HepG2 (cell line): Measurements from ENCODE around the gene FBXL20. TPM values are rescaled to one million over a fixed set of nuclear protein-coding genes. Genes with fewer than 3 reads are reported as not detected.

Experiments used
- CAMTA2 ChIP-seq: sonication (generic); formaldehyde crosslinking; IDR thresholded peaks from 2 replicates; pipeline ENCODE4 v1.4.0; 2020; ENCODE audit warnings: mild to moderate bottlenecking, missing genetic modification reagents, borderline replicate concordance
- CBX5 ChIP-seq: sonication (generic); formaldehyde crosslinking; IDR thresholded peaks from 2 replicates; pipeline ENCODE4 v1.4.0; 2020; ENCODE audit warnings: missing genetic modification reagents, borderline replicate concordance
- CCDC6 ChIP-seq: sonication (generic); formaldehyde crosslinking; IDR thresholded peaks from 2 replicates; pipeline ENCODE4 v1.8.1; 2022; ENCODE audit warnings: mild to moderate bottlenecking, missing genetic modification reagents, moderate library complexity
- CREB1 ChIP-seq, 2 experiments: fragments of 450-650 bp in 1 of 2; IDR thresholded peaks; 2 replicates each; pipeline ENCODE4 v1.6.1; 2016 to 2017; ENCODE audit warnings: control low read depth in 1 of 2, mild to moderate bottlenecking in 1 of 2, missing compliant biosample characterization in 1 of 2, missing genetic modification characterization in 1 of 2
- DMAP1 ChIP-seq: IDR thresholded peaks from 2 replicates; pipeline ENCODE4 v1.6.1; 2016
- FOXC1 ChIP-seq: sonication (generic); formaldehyde crosslinking; IDR thresholded peaks from 2 replicates; pipeline ENCODE4 v1.8.0; 2022; ENCODE audit warnings: mild to moderate bottlenecking, missing genetic modification reagents, borderline replicate concordance
- HDAC1 ChIP-seq: sonication (generic); formaldehyde crosslinking; IDR thresholded peaks from 2 replicates; pipeline ENCODE4 v1.5.1; 2020; ENCODE audit warnings: mild to moderate bottlenecking, missing genetic modification reagents
- KMT2A ChIP-seq: sonication (generic); formaldehyde crosslinking; IDR thresholded peaks from 2 replicates; pipeline ENCODE4 v1.4.0; 2020; ENCODE audit warnings: missing genetic modification reagents
- NFKB2 ChIP-seq: sonication (generic); formaldehyde crosslinking; IDR thresholded peaks from 2 replicates; pipeline ENCODE4 v1.4.0; 2020; ENCODE audit warnings: missing genetic modification reagents, borderline replicate concordance
- NR1H2 ChIP-seq: sonication (generic); formaldehyde crosslinking; IDR thresholded peaks from 2 replicates; pipeline ENCODE4 v1.8.1; 2022; ENCODE audit warnings: low read depth, missing genetic modification reagents, borderline replicate concordance
- PAWR ChIP-seq: sonication (generic); formaldehyde crosslinking; IDR thresholded peaks from 2 replicates; pipeline ENCODE4 v1.4.0; 2020; ENCODE audit warnings: missing genetic modification reagents, mild to moderate bottlenecking, borderline replicate concordance
- PHF21A ChIP-seq: sonication (generic); formaldehyde crosslinking; IDR thresholded peaks from 2 replicates; pipeline ENCODE4 v1.5.0; 2020; ENCODE audit warnings: mild to moderate bottlenecking, missing genetic modification reagents
- SATB2 ChIP-seq: sonication (generic); formaldehyde crosslinking; IDR thresholded peaks from 2 replicates; pipeline ENCODE4 v1.5.0; 2020; ENCODE audit warnings: missing genetic modification reagents
- TCF7L2 ChIP-seq: IDR thresholded peaks from 2 replicates; pipeline ENCODE4 v1.6.1; 2011; ENCODE audit warnings: mild to moderate bottlenecking, low read depth, low read length, moderate library complexity
- ZNF12 ChIP-seq: sonication (generic); formaldehyde crosslinking; IDR thresholded peaks from 2 replicates; pipeline ENCODE4 v1.5.0; 2020; ENCODE audit warnings: missing genetic modification reagents
- ZNF501 ChIP-seq: sonication (generic); formaldehyde crosslinking; IDR thresholded peaks from 2 replicates; pipeline ENCODE4 v1.5.1; 2020; ENCODE audit warnings: mild to moderate bottlenecking, moderate library complexity, missing genetic modification reagents
- ZNF546 ChIP-seq: sonication (generic); formaldehyde crosslinking; conservative IDR thresholded peaks from 2 replicates; pipeline ENCODE4 v1.8.1; 2023; ENCODE audit warnings: mild to moderate bottlenecking, missing genetic modification reagents
- ZNF562 ChIP-seq: sonication (generic); formaldehyde crosslinking; IDR thresholded peaks from 2 replicates; pipeline ENCODE4 v1.8.0; 2022; ENCODE audit warnings: missing genetic modification reagents, borderline replicate concordance
- ZSCAN21 ChIP-seq: sonication (generic); formaldehyde crosslinking; IDR thresholded peaks from 2 replicates; pipeline ENCODE4 v1.8.0; 2022; ENCODE audit warnings: mild to moderate bottlenecking, missing genetic modification reagents, moderate library complexity, borderline replicate concordance
- polyA plus RNA-seq, 8 experiments: library from polyadenylated mRNA; depleted of rRNA in 3 of 8; stranded (reverse) in 7 of 8; unstranded in 1 of 8; fragments of >200 nt; fragmentation: Illumina TruSeq in 4 of 8; extraction: Trizol in 4 of 8; gene quantifications; 2 replicates each; pipeline versions ENCODE4 v1.2.1 to v1.2.3, GENCODE V29; 2011 to 2016; ENCODE audit warnings: low read depth in 4 of 8, missing spikeins in 1 of 8, mixed read lengths in 1 of 8; ENCODE audit not compliant: insufficient read depth in 1 of 8
- total RNA-seq, 5 experiments: library from RNA; depleted of rRNA; stranded (reverse); fragments of >200 nt; fragmentation: Illumina TruSeq; extraction: Trizol; gene quantifications; 2 replicates each; pipeline ENCODE4 v1.2.3, GENCODE V29; 2016; ENCODE audit warnings: low read depth in 1 of 5
- TF ChIP-seq, protein P1 (sequence below): sonication (generic); formaldehyde crosslinking; conservative IDR thresholded peaks from 2 replicates; pipeline ENCODE4 v1.4.0; 2020; ENCODE audit warnings: mild to moderate bottlenecking, missing genetic modification reagents, moderate library complexity
- TF ChIP-seq, protein P2 (sequence below): sonication (generic); formaldehyde crosslinking; conservative IDR thresholded peaks from 2 replicates; pipeline ENCODE4 v1.4.0; 2020; ENCODE audit warnings: missing genetic modification reagents
- TF ChIP-seq, protein P3 (sequence below): sonication (generic); formaldehyde crosslinking; IDR thresholded peaks from 2 replicates; pipeline ENCODE4 v1.8.1; 2022; ENCODE audit warnings: low read depth, mild to moderate bottlenecking, missing genetic modification reagents

Gene FBXL20
- total and polyA plus RNA-seq, 2 of the 13 experiments (the other 11 are each of a cell fraction or from before 2014, with no cell fraction given) = 10.2 to 10.3 TPM

DNA sequence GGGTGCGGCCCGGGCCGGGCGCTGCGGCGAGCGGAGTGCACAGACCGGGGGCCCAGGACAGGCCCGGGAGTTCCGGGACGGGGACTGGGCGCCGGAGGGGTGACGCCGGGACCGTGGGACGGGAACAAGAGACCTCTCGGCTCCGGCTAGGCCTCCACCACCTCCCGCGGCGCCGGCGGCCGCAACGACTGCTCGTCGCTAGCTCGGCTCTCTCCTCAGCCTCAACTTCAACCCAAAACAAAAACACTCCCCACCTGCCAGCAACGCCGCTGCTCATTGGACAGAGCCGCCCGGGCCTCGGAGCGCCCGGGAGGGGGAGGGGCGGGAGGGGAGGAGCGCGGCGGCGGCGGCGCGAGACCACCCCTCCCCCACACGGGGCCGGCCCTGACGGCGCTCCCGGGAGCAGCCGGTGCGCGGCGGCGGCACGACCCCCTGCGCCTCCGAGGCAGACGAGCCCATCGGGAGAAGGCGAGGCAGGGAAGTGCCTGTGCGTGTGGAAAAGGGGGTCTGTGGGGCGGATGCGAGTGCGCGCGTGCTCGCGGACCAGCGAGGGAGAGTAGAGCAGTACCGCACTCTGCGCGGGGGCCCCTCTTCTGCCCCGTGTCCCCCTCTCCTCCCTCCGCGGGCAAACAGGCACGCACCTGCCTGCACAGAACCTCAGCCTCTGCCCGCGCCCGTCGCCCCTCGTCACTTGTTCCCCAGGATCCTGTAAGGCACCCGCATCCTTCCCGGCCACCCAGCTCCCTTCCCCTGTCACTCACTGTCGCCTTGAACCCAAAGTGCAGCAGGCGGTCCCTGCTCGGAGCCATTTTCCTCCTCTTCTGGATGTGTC, at the start of gene FBXL20 (continued):
- TF ChIP-seq TCF7L2 = no peak
- TF ChIP-seq, protein P1, sequence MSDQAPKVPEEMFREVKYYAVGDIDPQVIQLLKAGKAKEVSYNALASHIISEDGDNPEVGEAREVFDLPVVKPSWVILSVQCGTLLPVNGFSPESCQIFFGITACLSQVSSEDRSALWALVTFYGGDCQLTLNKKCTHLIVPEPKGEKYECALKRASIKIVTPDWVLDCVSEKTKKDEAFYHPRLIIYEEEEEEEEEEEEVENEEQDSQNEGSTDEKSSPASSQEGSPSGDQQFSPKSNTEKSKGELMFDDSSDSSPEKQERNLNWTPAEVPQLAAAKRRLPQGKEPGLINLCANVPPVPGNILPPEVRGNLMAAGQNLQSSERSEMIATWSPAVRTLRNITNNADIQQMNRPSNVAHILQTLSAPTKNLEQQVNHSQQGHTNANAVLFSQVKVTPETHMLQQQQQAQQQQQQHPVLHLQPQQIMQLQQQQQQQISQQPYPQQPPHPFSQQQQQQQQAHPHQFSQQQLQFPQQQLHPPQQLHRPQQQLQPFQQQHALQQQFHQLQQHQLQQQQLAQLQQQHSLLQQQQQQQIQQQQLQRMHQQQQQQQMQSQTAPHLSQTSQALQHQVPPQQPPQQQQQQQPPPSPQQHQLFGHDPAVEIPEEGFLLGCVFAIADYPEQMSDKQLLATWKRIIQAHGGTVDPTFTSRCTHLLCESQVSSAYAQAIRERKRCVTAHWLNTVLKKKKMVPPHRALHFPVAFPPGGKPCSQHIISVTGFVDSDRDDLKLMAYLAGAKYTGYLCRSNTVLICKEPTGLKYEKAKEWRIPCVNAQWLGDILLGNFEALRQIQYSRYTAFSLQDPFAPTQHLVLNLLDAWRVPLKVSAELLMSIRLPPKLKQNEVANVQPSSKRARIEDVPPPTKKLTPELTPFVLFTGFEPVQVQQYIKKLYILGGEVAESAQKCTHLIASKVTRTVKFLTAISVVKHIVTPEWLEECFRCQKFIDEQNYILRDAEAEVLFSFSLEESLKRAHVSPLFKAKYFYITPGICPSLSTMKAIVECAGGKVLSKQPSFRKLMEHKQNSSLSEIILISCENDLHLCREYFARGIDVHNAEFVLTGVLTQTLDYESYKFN (CRISPR knock-in tag) = peak; percentile 36; the same call in 1 of the 2 replicates
- peak; percentile 74; the same call in 1 of the 2 replicates for TF ChIP-seq CBX5
- peak; percentile 39; the same call in 1 of the 2 replicates for TF ChIP-seq ZNF12 (CRISPR knock-in tag)
- TF ChIP-seq ZNF562 = 0 out of 2 replicates have a peak, but pooled peaks have one; percentile 37
- peak; percentile 50 for TF ChIP-seq ZNF546 (CRISPR knock-in tag)
- TF ChIP-seq NR1H2 (CRISPR knock-in tag) = peak; percentile 77; the same call in 1 of the 2 replicates
- TF ChIP-seq SATB2 (CRISPR knock-in tag) = no peak
- peak; percentile 58; the same call in 1 of the 2 replicates for TF ChIP-seq ZSCAN21 (CRISPR knock-in tag)
- no peak for TF ChIP-seq PHF21A
- TF ChIP-seq CCDC6 (CRISPR knock-in tag) = peak; percentile 71; the same call in 1 of the 2 replicates
- TF ChIP-seq ZNF501 (CRISPR knock-in tag) = peak; percentile 33; the same call in 1 of the 2 replicates
- TF ChIP-seq KMT2A (CRISPR knock-in tag) = peak; percentile 86
- no peak; the same call in 1 of the 2 replicates for TF ChIP-seq PAWR
- peak; percentile 72 for TF ChIP-seq DMAP1
- peak; percentile 82 for TF ChIP-seq HDAC1 (CRISPR knock-in tag)
- TF ChIP-seq CREB1 (IDR thresholded peaks at IDR 0.05) = peak; percentile 3; the same call in 1 of the 2 replicates
- TF ChIP-seq CREB1 (CRISPR knock-in tag; IDR thresholded peaks at IDR 0.05) = no peak
- TF ChIP-seq CAMTA2 (CRISPR knock-in tag) = peak; percentile 48; the same call in 1 of the 2 replicates
- peak; percentile 18; the same call in 1 of the 2 replicates for TF ChIP-seq NFKB2 (CRISPR knock-in tag)
- TF ChIP-seq, protein P2, sequence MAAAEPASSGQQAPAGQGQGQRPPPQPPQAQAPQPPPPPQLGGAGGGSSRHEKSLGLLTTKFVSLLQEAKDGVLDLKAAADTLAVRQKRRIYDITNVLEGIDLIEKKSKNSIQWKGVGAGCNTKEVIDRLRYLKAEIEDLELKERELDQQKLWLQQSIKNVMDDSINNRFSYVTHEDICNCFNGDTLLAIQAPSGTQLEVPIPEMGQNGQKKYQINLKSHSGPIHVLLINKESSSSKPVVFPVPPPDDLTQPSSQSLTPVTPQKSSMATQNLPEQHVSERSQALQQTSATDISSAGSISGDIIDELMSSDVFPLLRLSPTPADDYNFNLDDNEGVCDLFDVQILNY (CRISPR knock-in tag) = peak; percentile 39; the same call in 1 of the 2 replicates
- TF ChIP-seq, protein P3, sequence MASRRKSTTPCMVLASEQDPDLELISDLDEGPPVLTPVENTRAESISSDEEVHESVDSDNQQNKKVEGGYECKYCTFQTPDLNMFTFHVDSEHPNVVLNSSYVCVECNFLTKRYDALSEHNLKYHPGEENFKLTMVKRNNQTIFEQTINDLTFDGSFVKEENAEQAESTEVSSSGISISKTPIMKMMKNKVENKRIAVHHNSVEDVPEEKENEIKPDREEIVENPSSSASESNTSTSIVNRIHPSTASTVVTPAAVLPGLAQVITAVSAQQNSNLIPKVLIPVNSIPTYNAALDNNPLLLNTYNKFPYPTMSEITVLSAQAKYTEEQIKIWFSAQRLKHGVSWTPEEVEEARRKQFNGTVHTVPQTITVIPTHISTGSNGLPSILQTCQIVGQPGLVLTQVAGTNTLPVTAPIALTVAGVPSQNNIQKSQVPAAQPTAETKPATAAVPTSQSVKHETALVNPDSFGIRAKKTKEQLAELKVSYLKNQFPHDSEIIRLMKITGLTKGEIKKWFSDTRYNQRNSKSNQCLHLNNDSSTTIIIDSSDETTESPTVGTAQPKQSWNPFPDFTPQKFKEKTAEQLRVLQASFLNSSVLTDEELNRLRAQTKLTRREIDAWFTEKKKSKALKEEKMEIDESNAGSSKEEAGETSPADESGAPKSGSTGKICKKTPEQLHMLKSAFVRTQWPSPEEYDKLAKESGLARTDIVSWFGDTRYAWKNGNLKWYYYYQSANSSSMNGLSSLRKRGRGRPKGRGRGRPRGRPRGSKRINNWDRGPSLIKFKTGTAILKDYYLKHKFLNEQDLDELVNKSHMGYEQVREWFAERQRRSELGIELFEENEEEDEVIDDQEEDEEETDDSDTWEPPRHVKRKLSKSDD (CRISPR knock-in tag) = 0 out of 2 replicates have a peak, but pooled peaks have one; percentile 44
- peak; percentile 47; the same call in 1 of the 2 replicates for TF ChIP-seq FOXC1
